ENCODE results near the gene PADI6. TPM values are rescaled to one million over a fixed set of nuclear protein-coding genes. Genes with fewer than 3 reads are reported as not detected.

The PADI6 gene
- polyA plus RNA-seq, 1 of the 3 experiments (the other 2 are of a cell fraction), result not detected

GRCh38 chr1:17355898-17356297 is 16.1 kb upstream of the PADI6 start:
- H3K4me3 ChIP-seq (ENCODE audit: low read depth in 2 of 2, low read length in 1 of 2), result no peak overlapping the region
- 65% methylated on average over 5 of the region's 6 CpGs for WGBS (ENCODE audit: low lambda C conversion rate)
- H3K4me2 ChIP-seq, result no peak overlapping the region
- H3K36me3 ChIP-seq (replicated peaks in 1 of 2; ENCODE audit: control insufficient read depth in 1 of 2, insufficient read depth in 2 of 2, low read length in 1 of 2), result no peaks in the 10 kb centered on the region
- H3K4me1 ChIP-seq (ENCODE audit: control insufficient read depth in 1 of 2, insufficient read depth in 2 of 2, low read depth in 1 of 2, low read length in 1 of 2), result no peaks in the 10 kb centered on the region
- no peak overlapping the region for H3K27ac ChIP-seq (ENCODE audit: low read depth in 2 of 2, low read length in 1 of 2)
- no peak overlapping the region for H2AFZ ChIP-seq (ENCODE audit: low read depth)
- CTCF ChIA-PET, result interaction anchor here (1.0 to 3.9 kb wide), 5 partner anchors 8 to 230 kb away, joined by 3 to 17 read pairs (median 4); no protein-coding TSS in a partner anchor
- no peak for DNase-seq
- TF ChIP-seq RCOR1 (IDR thresholded peaks at IDR 0.05; ENCODE audit: low read length) (no peak), EZH2phosphoT487 (IDR thresholded peaks at IDR 0.05; ENCODE audit: borderline replicate concordance, low read depth) (no peak), MAX (IDR thresholded peaks at IDR 0.05; ENCODE audit: low read depth) (no peak), CTCF (IDR thresholded peaks at IDR 0.05) (no peak), ELF1 (IDR thresholded peaks at IDR 0.05) (no peak)
- POLR2A ChIA-PET, result no interaction called here
- H4K20me1 ChIP-seq (ENCODE audit: insufficient read depth), result no peaks in the 10 kb centered on the region
- H3K79me2 ChIP-seq (ENCODE audit: insufficient read depth), result no peaks in the 10 kb centered on the region
- H3K27me3 ChIP-seq (ENCODE audit: insufficient read depth), result peaks cover 11% of the 10 kb centered on the region; the same call in 1 of the 2 replicates
- H3K9ac ChIP-seq, result no peak overlapping the region
- no peaks in the 10 kb centered on the region for H3K9me3 ChIP-seq
- H3K9me2 ChIP-seq, result no peaks in the 10 kb centered on the region
- H3F3A ChIP-seq (replicated peaks; ENCODE audit: insufficient read depth), result no peaks in the 10 kb centered on the region

- Histone ChIP-seq H2AFZ (ENCODE audit: low read depth) (no peak overlapping the region), H3K4me3 (ENCODE audit: low read depth in 2 of 2, low read length in 1 of 2) (no peak overlapping the region), H3K9me3 (no peaks in the 10 kb centered on the region), H3K9me2 (no peaks in the 10 kb centered on the region), H3K79me2 (ENCODE audit: insufficient read depth) (no peaks in the 10 kb centered on the region), H3F3A (replicated peaks; ENCODE audit: insufficient read depth) (no peaks in the 10 kb centered on the region), H3K27ac (ENCODE audit: low read depth in 2 of 2, low read length in 1 of 2) (no peak overlapping the region), H3K4me2 (no peak overlapping the region), H3K27me3 (ENCODE audit: insufficient read depth) (peaks cover 11% of the 10 kb centered on the region; the same call in 1 of the 2 replicates), H3K9ac (no peak overlapping the region), H3K4me1 (ENCODE audit: control insufficient read depth in 1 of 2, insufficient read depth in 2 of 2, low read depth in 1 of 2, low read length in 1 of 2) (no peaks in the 10 kb centered on the region), H4K20me1 (ENCODE audit: insufficient read depth) (no peaks in the 10 kb centered on the region), H3K36me3 (replicated peaks in 1 of 2; ENCODE audit: control insufficient read depth in 1 of 2, insufficient read depth in 2 of 2, low read length in 1 of 2) (no peaks in the 10 kb centered on the region)
- DNase-seq, result no peak
- 58% methylated on average over 11 of the region's 12 CpGs for WGBS (ENCODE audit: low lambda C conversion rate)
- CTCF ChIA-PET, result interaction anchor here (1.0 to 3.9 kb wide), 5 partner anchors 9 to 231 kb away, joined by 3 to 17 read pairs (median 4); no protein-coding TSS in a partner anchor
- POLR2A ChIA-PET, result no interaction called here
- TF ChIP-seq FOSL2 (IDR thresholded peaks at IDR 0.05; ENCODE audit: borderline replicate concordance, low read depth) (no peak), FOXM1 (IDR thresholded peaks at IDR 0.05; ENCODE audit: low read depth) (no peak), GABPA (IDR thresholded peaks at IDR 0.05; ENCODE audit: low read depth) (no peak), TAF1 (IDR thresholded peaks at IDR 0.05; ENCODE audit: borderline replicate concordance, low read depth, low read length) (no peak), REST (IDR thresholded peaks at IDR 0.05; ENCODE audit: low read depth, low read length) (no peak), USF2 (IDR thresholded peaks at IDR 0.05; ENCODE audit: borderline replicate concordance, low read depth, low read length) (no peak), FOXJ3 (CRISPR knock-in tag; IDR thresholded peaks at IDR 0.05) (no peak), RCOR1 (IDR thresholded peaks at IDR 0.05; ENCODE audit: low read length) (no peak), TCF12 (IDR thresholded peaks at IDR 0.05) (no peak), NRF1 (IDR thresholded peaks at IDR 0.05; ENCODE audit: low read depth, low read length) (no peak), TEAD4 (IDR thresholded peaks at IDR 0.05; ENCODE audit: borderline replicate concordance, insufficient read depth) (no peak), PBX3 (IDR thresholded peaks at IDR 0.05) (no peak), IRF3 (IDR thresholded peaks at IDR 0.05; ENCODE audit: low read depth, low read length) (no peak), RXRA (IDR thresholded peaks at IDR 0.05; ENCODE audit: borderline replicate concordance, low read depth) (no peak)
Measured at GRCh38 chr1:17356387-17357026, 15.5 kb upstream of the PADI6 start.
